ENCODE results near the gene VAPA.
"Not testable (repeated sequence)": the region's sequence is repeated elsewhere in the genome, so short reads cannot be mapped to it uniquely, and the experiment has no call there.

Gene VAPA

GRCh38 chr18:9887992-9888391 lies 25.8 kb upstream of the VAPA start:
- no peak overlapping the region for H3K9ac ChIP-seq (ENCODE audit: low read depth, low read length, poor library complexity)
- no peak overlapping the region for H3K23ac ChIP-seq (ENCODE audit: low read depth, low read length, poor library complexity)
- H2BK5ac ChIP-seq (ENCODE audit: low read length), result no peak overlapping the region
- H2BK120ac ChIP-seq (ENCODE audit: low read depth, low read length), result no peak overlapping the region
- no peak overlapping the region for H4K91ac ChIP-seq (ENCODE audit: low read depth, low read length, poor library complexity)
- no CpG with 5 or more reads among the region's 5 CpGs for WGBS, 2 donors (ENCODE audit: extremely low coverage in 2 of 2, insufficient read length in 2 of 2, insufficient replicate concordance in 1 of 2)
- no peak overlapping the region for H3K27ac ChIP-seq (replicated peaks; ENCODE audit: low read length)
- no peak overlapping the region for H3K14ac ChIP-seq (ENCODE audit: low read length)
- DNase-seq (ENCODE audit: low spot score), result no peak
- no peak overlapping the region for H3K18ac ChIP-seq (ENCODE audit: low read length)
- H3K79me1 ChIP-seq (ENCODE audit: low read depth, low read length), result no peaks in the 10 kb centered on the region
- no peak overlapping the region for H2AK5ac ChIP-seq (ENCODE audit: low read depth, low read length)
- H3K4me1 ChIP-seq (ENCODE audit: control insufficient read depth in 2 of 2, insufficient read depth in 1 of 2, low read depth in 1 of 2, low read length in 2 of 2), result no peaks in the 10 kb centered on the region
- no peaks in the 10 kb centered on the region for H3K36me3 ChIP-seq (replicated peaks in 1 of 2; ENCODE audit: control insufficient read depth in 2 of 2, insufficient read depth in 2 of 2, low read length in 2 of 2)
- no peak overlapping the region for H3K4me2 ChIP-seq (ENCODE audit: insufficient read depth, low read length, poor library complexity, severe bottlenecking)
- no peak overlapping the region for H3K4me3 ChIP-seq (ENCODE audit: low read length in 2 of 2)
- no peaks in the 10 kb centered on the region for H3K27me3 ChIP-seq (ENCODE audit: control insufficient read depth in 3 of 3, insufficient read depth in 3 of 3, low read depth in 1 of 3, low read length in 3 of 3)
- H2AFZ ChIP-seq (ENCODE audit: low read length), result no peak overlapping the region
- H2BK12ac ChIP-seq (ENCODE audit: low read length), result no peak overlapping the region
- H2BK15ac ChIP-seq (ENCODE audit: low read length), result no peak overlapping the region
- no peaks in the 10 kb centered on the region for H3K9me3 ChIP-seq (replicated peaks in 1 of 2; ENCODE audit: control insufficient read depth in 2 of 2, insufficient read depth in 1 of 2, low read depth in 1 of 2, low read length in 2 of 2)
- no peak overlapping the region for H4K8ac ChIP-seq (ENCODE audit: low read depth, low read length)
- H3K4ac ChIP-seq (ENCODE audit: low read length), result no peak overlapping the region

- H2AK5ac ChIP-seq (ENCODE audit: low read depth, low read length), result no peak overlapping the region
- no peak overlapping the region for H3K14ac ChIP-seq (ENCODE audit: low read length)
- H2BK15ac ChIP-seq (ENCODE audit: low read length), result no peak overlapping the region
- no peak overlapping the region for H4K91ac ChIP-seq (ENCODE audit: low read depth, low read length, poor library complexity)
- no peak overlapping the region for H3K27ac ChIP-seq (replicated peaks; ENCODE audit: low read length)
- H3K4ac ChIP-seq (ENCODE audit: low read length), result no peak overlapping the region
- H2BK5ac ChIP-seq (ENCODE audit: low read length), result no peak overlapping the region
- no peak overlapping the region for H4K8ac ChIP-seq (ENCODE audit: low read depth, low read length)
- no peak for DNase-seq (ENCODE audit: low spot score)
- no peak overlapping the region for H2BK12ac ChIP-seq (ENCODE audit: low read length)
- no peaks in the 10 kb centered on the region for H3K9me3 ChIP-seq (replicated peaks in 1 of 2; ENCODE audit: control insufficient read depth in 2 of 2, insufficient read depth in 1 of 2, low read depth in 1 of 2, low read length in 2 of 2)
- H3K23ac ChIP-seq (ENCODE audit: low read depth, low read length, poor library complexity), result no peak overlapping the region
- no peaks in the 10 kb centered on the region for H3K4me1 ChIP-seq (ENCODE audit: control insufficient read depth in 2 of 2, insufficient read depth in 1 of 2, low read depth in 1 of 2, low read length in 2 of 2)
- no peak overlapping the region for H3K4me2 ChIP-seq (ENCODE audit: insufficient read depth, low read length, poor library complexity, severe bottlenecking)
- no peak overlapping the region for H3K18ac ChIP-seq (ENCODE audit: low read length)
- H3K36me3 ChIP-seq (replicated peaks in 1 of 2; ENCODE audit: control insufficient read depth in 2 of 2, insufficient read depth in 2 of 2, low read length in 2 of 2), result no peaks in the 10 kb centered on the region
- WGBS, 2 donors (ENCODE audit: extremely low coverage in 2 of 2, insufficient read length in 2 of 2, insufficient replicate concordance in 1 of 2), result no CpG with 5 or more reads among the region's 5 CpGs
- no peak overlapping the region for H2BK120ac ChIP-seq (ENCODE audit: low read depth, low read length)
- H3K79me1 ChIP-seq (ENCODE audit: low read depth, low read length), result no peaks in the 10 kb centered on the region
- no peak overlapping the region for H2AFZ ChIP-seq (ENCODE audit: low read length)
- H3K27me3 ChIP-seq (ENCODE audit: control insufficient read depth in 3 of 3, insufficient read depth in 3 of 3, low read depth in 1 of 3, low read length in 3 of 3), result no peaks in the 10 kb centered on the region
- no peak overlapping the region for H3K9ac ChIP-seq (ENCODE audit: low read depth, low read length, poor library complexity)
- H3K4me3 ChIP-seq (ENCODE audit: low read length in 2 of 2), result no peak overlapping the region
Measured at GRCh38 chr18:9890196-9890595, 23.6 kb upstream of the VAPA start.

GRCh38 chr18:9890957-9891356 lies 22.9 kb upstream of the VAPA start:
- WGBS, 2 donors (ENCODE audit: extremely low coverage in 2 of 2, insufficient read length in 2 of 2, insufficient replicate concordance in 1 of 2), result no CpG with 5 or more reads among the region's 1 CpG
- no peak overlapping the region for H3K14ac ChIP-seq (ENCODE audit: low read length)
- DNase-seq (ENCODE audit: low spot score), result no peak

GRCh38 chr18:9891515-9891914 lies 22.3 kb upstream of the VAPA start:
- H3K9me3 ChIP-seq (replicated peaks in 1 of 2; ENCODE audit: control insufficient read depth in 2 of 2, insufficient read depth in 1 of 2, low read depth in 1 of 2, low read length in 2 of 2); H2BK120ac ChIP-seq (ENCODE audit: low read depth, low read length); H3K18ac ChIP-seq (ENCODE audit: low read length); H2BK15ac ChIP-seq (ENCODE audit: low read length); H3K4me3 ChIP-seq (ENCODE audit: low read length in 2 of 2); H3K4me2 ChIP-seq (ENCODE audit: insufficient read depth, low read length, poor library complexity, severe bottlenecking); H2AFZ ChIP-seq (ENCODE audit: low read length); H3K4me1 ChIP-seq (ENCODE audit: control insufficient read depth in 2 of 2, insufficient read depth in 1 of 2, low read depth in 1 of 2, low read length in 2 of 2); H3K79me1 ChIP-seq (ENCODE audit: low read depth, low read length); H2AK5ac ChIP-seq (ENCODE audit: low read depth, low read length); H3K27ac ChIP-seq (replicated peaks; ENCODE audit: low read length); H2BK5ac ChIP-seq (ENCODE audit: low read length); H3K4ac ChIP-seq (ENCODE audit: low read length); H3K23ac ChIP-seq (ENCODE audit: low read depth, low read length, poor library complexity); H3K27me3 ChIP-seq (ENCODE audit: control insufficient read depth in 3 of 3, insufficient read depth in 3 of 3, low read depth in 1 of 3, low read length in 3 of 3); H3K9ac ChIP-seq (ENCODE audit: low read depth, low read length, poor library complexity); H2BK12ac ChIP-seq (ENCODE audit: low read length); H3K36me3 ChIP-seq (replicated peaks in 1 of 2; ENCODE audit: control insufficient read depth in 2 of 2, insufficient read depth in 2 of 2, low read length in 2 of 2); DNase-seq (ENCODE audit: low spot score); H3K14ac ChIP-seq (ENCODE audit: low read length); H4K91ac ChIP-seq (ENCODE audit: low read depth, low read length, poor library complexity); H4K8ac ChIP-seq (ENCODE audit: low read depth, low read length): not testable (repeated sequence)
- WGBS, 2 donors (ENCODE audit: extremely low coverage in 2 of 2, insufficient read length in 2 of 2, insufficient replicate concordance in 1 of 2), result no CpG with 5 or more reads among the region's 4 CpGs

More at GRCh38 chr18:9890957-9891356, 22.9 kb upstream of the VAPA start:
- Histone ChIP-seq H2BK120ac (ENCODE audit: low read depth, low read length) (no peak overlapping the region), H4K8ac (ENCODE audit: low read depth, low read length) (no peak overlapping the region), H3K27ac (replicated peaks; ENCODE audit: low read length) (no peak overlapping the region), H2AK5ac (ENCODE audit: low read depth, low read length) (no peak overlapping the region), H4K91ac (ENCODE audit: low read depth, low read length, poor library complexity) (no peak overlapping the region), H3K36me3 (replicated peaks in 1 of 2; ENCODE audit: control insufficient read depth in 2 of 2, insufficient read depth in 2 of 2, low read length in 2 of 2) (no peaks in the 10 kb centered on the region), H3K4ac (ENCODE audit: low read length) (no peak overlapping the region), H2AFZ (ENCODE audit: low read length) (no peak overlapping the region), H3K9me3 (replicated peaks in 1 of 2; ENCODE audit: control insufficient read depth in 2 of 2, insufficient read depth in 1 of 2, low read depth in 1 of 2, low read length in 2 of 2) (no peaks in the 10 kb centered on the region), H2BK5ac (ENCODE audit: low read length) (no peak overlapping the region), H3K23ac (ENCODE audit: low read depth, low read length, poor library complexity) (no peak overlapping the region), H3K18ac (ENCODE audit: low read length) (no peak overlapping the region), H3K4me3 (ENCODE audit: low read length in 2 of 2) (no peak overlapping the region), H3K27me3 (ENCODE audit: control insufficient read depth in 3 of 3, insufficient read depth in 3 of 3, low read depth in 1 of 3, low read length in 3 of 3) (no peaks in the 10 kb centered on the region), H2BK12ac (ENCODE audit: low read length) (no peak overlapping the region), H3K9ac (ENCODE audit: low read depth, low read length, poor library complexity) (no peak overlapping the region), H3K79me1 (ENCODE audit: low read depth, low read length) (no peaks in the 10 kb centered on the region), H3K4me2 (ENCODE audit: insufficient read depth, low read length, poor library complexity, severe bottlenecking) (no peak overlapping the region), H2BK15ac (ENCODE audit: low read length) (no peak overlapping the region), H3K4me1 (ENCODE audit: control insufficient read depth in 2 of 2, insufficient read depth in 1 of 2, low read depth in 1 of 2, low read length in 2 of 2) (no peaks in the 10 kb centered on the region)
